Hematopoietic multipotent progenitor cell treated with erythropoietin and hydrocortisone succinate and interleukin-3 and kit ligand, for 4 days (in vitro differentiated cells): ENCODE data around the gene SLC28A1.
"Not testable (repeated sequence)": the region's sequence is repeated elsewhere in the genome, so short reads cannot be mapped to it uniquely, and the experiment has no call there.

Experiments used
- DNase-seq: peaks from one replicate; pipeline ENCODE4 v3.0.0-alpha.2; 2015

SLC28A1 gene

DNA sequence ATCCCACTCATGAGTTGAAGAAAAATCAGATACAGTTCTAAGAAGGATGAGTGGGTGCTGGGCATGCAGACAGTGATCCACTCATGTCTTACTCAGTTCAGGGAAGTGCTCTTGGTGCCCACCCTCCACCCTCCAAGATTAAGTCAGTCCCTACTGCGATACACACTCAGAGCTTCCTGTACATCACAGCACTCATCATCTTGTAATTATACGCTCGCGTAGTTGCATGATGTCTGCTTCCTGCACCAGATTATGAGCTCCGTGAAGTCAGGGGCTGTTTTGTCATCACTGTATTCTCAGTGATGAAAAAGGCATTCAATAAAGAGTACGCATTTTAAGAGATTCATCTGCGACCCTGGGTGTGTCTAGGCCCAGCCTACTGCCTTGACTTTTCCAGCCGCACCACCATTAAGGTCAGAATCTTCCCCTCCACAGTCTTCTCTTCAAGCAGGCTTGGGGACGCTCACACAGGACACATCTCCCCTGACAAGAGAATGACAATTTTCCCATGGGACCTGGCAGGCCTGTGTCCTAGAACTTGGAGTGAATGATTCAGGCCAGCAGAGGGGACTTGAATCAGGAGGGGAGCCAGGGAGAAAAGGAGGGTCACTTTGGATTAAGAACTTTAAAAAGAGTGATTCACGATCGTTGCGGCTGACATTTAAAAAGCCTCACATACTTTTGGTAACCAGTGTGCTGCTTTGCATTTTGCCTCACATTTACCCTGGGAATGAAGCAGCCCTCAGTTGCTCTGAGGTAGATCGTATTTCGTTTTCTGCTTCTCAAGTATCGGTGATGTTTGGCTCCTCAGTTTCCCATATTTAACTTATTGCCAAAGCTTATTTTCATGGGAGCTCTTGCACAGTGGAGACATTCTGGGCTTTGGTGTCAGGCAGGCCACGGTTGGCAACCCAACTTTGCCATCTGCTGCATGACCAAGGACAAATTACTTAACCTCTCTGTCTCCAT is 89.3 kb downstream of the SLC28A1 start:
- DNase-seq: no peak

DNA sequence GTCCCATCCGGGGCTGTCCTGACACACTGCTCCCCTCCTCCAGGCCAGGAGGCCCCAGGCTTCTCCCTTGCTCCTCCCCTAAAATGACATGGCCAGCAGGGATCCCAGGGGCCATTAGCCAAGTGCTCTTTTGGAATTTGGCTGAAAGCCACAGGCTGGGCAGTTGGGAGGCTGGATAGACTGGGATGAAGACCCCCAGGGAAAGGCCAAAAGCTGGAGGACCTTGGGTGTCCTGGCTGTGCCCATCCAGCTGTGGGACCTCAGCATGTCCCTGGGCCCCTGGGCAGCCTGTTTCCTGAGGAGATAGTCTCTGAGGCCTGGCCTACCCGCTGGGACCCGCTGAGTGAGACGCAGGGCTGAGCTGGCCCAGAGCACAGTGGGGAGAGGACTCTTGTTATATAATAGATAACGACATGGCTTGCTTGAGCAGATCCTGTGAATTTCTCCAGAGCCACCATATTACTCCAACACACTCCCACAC is 91.4 kb downstream of the SLC28A1 start:
- DNase-seq: no peak

DNA sequence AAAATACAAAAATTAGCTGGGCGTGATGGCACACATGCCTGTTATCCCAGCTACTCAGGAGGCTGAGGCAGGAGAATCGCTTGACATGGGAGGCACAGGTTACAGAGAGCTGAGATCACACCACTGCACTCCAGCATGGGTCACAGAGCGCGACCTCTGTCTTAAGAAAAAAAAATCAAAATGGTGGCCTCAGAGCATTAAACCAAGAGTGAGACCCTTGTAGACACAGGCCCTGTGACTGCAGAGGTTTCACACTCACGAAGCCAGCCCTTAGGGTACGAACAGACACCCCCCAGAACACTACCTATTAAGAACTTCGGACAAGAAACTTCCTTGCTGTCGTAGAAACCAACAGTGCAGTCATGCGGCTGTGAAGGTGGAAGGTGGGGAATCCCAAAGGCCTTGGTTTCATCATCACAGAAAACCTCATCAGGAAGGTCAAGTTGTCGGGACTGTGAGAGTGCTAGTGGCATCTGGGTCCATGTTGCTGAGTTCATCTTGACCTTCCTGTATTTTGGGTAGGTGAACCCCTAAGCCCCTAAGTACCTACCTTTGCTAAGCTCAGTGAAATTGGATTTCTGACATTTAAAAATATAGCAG is 92.4 kb downstream of the SLC28A1 start:
- no peak for DNase-seq

DNA sequence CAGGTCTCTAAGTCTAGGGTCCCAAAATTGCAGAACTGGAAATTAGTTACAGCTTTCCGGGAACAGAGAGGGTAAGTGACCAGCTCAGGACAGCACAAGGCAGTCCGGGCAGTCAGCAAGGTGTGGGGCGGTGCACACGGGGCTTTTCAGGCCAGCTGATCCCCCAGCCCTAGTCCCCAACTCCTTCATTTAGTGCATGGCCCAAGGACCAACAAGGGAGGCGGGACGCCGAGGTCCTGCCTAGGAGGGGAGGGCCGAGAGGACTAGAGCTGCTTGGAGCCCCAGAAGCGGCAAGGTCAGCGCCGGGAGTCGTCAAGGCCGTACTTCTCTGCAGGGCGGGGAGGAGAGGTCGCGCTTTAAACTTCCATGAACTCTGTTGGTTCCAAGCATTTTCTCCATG is 95.2 kb downstream of the SLC28A1 start:
- no peak for DNase-seq

DNA sequence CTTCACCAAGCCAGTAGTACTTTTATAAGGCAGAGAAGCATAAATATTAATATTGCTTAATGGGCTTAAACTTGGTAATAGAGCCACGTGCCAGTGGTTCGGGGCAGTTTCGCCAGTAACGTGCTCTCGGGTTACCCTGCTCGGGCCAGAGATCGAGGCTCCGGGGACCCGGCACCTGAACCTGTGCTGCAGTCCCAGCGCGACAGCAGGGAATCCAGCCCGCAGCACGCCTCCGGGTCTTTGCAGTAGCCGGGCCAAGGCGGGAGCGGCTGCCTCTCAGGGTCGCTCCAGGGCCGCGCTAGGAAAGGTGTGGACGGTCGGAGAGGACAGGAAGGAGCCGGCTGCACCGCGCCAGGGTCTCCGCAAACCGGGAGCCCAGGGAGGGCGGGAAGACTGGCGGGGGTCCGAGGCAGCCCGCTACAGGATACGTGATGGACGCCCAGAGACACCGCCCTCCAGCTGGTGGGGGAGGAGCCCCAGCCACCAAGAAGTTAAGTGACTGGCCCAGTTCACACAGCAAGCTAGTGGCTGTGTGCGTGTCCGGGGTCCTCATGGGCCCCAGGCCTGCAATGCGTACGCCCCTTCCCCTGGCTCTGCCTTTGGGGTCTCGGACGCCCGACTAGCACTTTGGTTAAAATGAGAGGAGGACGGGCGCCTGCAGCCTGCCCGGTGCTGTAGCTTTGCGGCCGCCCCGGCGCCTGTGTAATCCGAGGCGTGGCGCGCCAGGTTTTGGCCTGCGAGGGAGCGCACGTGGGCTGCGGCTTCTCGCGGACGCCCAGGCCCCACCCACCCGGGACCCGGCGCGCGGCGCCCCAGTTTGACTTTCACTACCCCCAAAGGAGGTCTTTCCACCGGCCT is 96.0 kb downstream of the SLC28A1 start:
- DNase-seq: peak; percentile 90

DNA sequence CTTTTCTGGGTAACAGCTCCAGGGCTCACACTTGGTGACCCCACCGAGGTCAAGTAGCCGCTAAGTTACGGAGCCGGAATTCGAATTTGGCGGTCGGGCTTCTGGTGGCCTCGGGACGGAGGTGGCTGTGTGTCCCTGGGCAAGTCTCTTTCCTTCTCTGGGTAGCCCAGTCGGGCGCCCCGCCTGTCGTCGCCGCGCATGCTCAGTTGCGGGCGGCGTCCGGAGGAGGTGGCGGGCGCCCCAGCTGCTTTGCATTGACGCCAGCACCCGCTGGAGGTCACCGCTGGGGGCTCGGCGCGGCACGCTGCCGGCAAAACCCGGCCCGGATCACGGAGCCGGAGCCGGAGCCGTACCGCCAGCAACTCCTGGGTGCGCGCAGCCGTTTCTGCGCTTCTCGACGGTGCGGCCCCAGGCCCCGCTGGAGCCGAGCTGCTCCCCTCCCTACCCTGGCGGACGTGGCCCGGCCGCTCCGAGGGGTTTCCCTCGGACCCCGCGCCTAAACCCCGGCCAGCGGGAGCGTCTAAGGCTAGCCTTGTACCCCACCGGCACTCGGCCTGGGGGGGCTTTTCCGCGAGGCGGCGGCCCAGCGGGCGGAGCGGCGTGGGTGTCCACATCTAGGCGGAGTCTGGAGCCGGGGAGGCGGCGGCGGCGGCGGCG is 96.7 kb downstream of the SLC28A1 start:
- DNase-seq: peak; percentile 97

DNA sequence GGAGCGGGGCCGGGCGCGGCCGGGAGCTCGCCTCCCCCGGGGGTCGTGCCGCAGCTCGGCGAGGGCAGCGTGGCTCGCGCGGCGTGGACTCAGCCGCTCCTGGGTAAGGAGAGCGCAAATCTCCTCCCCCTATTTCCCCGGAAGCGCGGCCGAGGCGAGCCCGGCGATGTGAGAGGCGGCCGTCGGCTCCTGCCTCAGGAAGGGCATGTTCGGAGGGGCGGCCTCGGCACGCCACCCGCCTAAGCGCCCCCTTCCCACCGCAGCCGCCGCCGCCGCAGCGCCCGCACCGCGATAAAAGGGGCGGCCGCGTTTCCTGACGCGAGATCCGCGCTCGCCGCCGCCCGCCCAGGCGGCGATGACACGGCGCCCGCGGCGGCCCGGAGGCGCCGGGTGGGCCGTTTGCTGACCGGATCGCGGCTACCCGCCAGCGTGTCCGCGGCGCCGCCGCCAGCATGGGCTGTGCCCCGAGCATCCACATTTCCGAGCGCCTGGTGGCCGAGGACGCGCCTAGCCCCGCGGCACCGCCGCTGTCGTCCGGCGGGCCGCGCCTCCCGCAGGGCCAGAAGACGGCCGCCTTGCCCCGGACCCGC is 97.3 kb downstream of the SLC28A1 start, which contains the start of gene PDE8A:
TSS of gene PDE8A (plus strand) at position 146 of the 590 bp plus-strand sequence. CDS start at position 453, 307 bp downstream.
- peak; percentile 53 for DNase-seq

DNA sequence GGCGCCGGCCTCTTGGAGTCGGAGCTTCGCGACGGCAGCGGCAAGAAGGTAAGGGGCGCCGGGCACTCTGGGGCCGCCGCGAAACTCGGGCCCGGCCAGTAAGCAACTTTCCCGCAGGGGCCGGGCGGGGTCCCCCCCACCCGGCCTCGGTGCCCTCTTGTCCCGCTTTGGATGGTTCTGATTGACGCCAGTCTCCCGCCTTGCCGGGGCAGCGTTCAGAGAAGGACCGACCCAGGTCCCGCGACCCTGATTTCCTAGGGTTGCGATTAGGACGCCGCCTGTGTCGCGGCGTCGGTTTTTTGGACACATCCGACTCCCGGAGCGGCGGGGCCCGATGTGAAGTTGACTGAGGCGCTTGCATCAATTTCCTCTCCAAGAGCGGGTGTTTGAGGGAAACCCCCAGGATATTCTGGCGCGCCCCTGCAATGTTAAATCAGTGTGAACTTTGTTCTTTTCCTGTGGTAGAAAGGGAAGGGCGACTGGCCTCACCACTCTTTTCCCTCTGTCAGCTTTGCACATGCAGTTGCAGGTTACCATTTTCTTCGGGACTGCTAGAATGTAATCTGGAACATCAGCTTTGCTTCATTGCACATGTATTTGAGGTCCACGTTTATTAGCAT is 97.9 kb downstream of the SLC28A1 start:
- DNase-seq: peak; percentile 26

DNA sequence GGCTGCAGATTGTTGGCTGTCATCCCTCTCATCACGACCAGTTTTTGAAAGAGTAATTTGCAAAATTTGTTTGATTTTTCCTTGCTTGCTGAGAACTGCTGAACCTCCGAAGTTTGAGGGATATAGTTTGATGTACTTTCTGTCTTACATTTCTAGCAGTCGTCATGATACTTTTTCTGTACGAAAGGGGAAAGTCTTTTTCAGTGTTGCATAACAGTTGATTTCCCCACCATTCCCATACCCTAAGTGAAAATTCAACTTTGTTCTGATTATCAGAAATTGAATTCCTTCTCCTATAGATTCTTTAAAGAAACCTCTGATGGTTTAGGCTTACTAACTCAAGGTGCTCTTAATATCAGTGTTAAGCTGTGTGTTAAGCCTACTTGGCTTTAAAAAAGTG is 98.8 kb downstream of the SLC28A1 start:
- no peak for DNase-seq

DNA sequence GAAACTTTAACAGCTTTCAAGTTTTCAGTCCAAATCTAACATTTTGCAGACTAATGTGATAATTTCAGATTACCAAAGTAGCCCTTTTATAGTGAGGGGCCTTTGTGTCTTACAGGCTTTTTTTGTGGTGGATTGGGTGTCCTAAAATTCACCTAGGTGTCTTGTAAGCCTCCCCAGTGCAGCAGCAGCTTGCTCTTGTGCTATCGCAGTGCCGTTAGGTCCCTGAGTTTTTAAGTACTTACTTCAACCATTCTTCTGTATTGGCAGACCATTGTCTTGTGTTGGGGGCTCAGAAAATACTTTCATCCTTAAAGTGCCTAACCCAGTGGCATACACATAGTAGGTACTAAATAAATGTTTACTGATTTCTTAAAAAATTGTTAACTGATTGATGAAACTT is 99.2 kb downstream of the SLC28A1 start:
- DNase-seq: no peak

DNA sequence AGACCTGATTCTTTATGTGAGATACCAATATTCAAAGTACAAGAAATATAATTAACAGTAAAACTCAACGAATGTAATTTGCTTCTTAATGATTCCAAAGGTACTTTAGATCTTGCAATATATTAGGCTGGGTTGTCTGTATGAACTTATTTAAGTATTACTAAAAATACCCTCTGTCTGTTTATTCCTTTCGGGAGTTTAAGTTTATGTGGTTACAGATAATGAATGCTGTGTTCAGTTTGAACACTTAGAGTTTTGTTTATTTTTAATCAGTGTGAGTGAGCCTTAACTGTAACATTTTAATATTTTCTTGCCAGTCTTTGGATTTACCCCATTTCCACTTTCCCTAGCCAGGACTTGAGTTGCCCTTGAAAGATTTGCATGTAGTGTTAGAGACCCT is 100.7 kb downstream of the SLC28A1 start:
- DNase-seq: no peak

DNA sequence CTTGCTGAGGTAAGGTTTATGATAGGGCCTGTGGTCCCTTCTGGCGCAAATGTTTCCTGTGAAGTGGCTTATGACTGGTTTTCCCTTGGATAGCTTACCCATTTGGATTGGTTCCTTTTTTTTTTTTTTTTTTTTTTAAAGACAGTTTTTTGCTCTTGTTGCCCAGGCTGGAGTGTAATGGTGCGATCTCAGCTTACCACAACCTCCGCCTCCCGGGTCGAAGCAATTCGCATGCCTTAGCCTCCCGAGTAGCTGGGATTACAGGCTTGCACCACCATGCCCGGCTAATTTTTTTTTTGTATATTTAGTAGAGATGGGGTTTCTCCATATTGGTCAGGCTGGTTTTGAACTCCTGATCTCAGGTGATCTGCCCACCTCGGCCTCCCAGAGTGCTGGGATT is 102.9 kb downstream of the SLC28A1 start:
- not testable (repeated sequence) for DNase-seq

DNA sequence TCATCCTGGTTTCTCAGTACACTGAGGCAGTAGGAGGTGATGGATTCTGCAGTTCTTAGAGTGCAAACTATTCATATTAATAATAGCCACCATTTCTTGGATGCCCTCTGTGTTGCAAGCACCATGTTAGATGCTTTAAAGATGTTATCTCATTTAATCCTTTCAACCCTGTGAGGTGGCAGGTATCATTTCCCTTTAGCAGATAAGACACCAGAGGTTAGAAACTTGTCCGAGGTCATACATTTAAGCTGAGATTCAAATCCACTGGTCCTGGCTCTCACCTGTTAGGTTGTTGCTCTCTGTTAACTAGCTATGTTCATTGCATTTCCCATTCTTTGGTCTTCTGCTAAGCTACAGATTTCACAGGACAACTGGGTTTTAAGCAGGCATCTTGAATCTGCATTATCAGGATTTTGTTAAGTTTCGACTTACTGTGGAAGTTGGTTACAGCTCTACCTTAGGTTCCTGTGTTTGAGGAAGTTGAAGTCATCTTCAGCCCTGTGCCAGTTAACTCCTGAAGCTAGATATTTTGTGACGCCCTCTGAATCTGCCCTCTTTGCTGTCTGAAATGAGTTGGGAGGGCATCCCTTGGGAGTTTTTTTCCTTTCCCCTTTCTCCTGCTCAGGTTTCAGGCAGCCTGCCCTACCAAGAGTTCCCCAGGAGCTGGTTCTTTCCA is 103.6 kb downstream of the SLC28A1 start:
- DNase-seq: no peak

DNA sequence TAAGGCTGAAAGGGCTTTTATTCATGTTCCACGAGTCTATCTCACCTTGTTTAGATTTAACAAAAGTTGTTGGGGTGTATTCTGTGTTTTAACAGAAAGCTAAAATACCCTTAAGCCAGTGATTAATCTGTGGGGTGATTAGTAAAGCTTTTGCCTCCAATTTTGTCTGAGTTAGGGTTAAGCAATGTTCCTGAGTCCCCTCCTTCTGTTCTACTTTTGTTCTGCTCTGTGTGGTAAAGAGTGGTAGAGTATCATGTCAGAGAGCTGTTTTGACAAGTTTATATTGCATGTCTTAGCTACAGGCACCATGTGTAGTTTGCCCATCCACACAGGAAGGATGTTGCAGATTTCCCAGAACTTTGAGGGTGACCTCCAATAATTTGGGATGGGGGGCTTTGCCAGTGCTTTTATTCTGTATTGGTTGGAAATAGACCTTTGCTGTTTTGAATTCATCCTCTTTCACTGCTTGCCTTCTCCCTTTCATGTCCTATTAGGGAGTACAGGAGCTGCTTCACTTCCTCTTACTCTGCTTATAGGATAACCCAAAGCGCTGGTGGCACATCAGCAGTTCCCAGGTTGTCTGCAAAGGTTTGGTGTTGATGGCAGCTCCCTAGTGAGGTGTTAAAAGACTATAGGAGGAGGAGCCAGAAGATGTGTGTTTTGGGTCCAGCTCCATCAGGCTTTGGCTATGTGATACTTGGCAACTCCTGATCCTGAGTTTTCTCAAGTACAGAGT is 104.6 kb downstream of the SLC28A1 start:
- no peak for DNase-seq

DNA sequence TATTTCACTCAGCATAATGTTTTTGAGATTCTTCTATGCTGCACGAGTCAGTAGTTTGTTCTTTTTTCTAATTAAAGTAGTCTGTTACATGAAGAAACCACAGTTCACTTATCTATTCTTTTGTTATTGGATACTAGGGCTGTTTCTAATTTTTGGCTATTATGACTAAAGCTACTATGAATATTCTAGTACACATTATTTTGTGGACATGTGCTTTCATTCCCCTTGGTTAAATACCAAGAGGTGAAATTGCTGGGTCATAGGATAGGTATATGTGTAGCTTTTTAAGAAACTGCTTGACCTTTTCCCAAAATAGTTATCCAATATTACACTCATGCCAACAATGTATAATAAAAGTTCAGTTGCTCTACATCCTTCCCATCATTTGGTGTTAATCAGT is 106.0 kb downstream of the SLC28A1 start:
- no peak for DNase-seq

DNA sequence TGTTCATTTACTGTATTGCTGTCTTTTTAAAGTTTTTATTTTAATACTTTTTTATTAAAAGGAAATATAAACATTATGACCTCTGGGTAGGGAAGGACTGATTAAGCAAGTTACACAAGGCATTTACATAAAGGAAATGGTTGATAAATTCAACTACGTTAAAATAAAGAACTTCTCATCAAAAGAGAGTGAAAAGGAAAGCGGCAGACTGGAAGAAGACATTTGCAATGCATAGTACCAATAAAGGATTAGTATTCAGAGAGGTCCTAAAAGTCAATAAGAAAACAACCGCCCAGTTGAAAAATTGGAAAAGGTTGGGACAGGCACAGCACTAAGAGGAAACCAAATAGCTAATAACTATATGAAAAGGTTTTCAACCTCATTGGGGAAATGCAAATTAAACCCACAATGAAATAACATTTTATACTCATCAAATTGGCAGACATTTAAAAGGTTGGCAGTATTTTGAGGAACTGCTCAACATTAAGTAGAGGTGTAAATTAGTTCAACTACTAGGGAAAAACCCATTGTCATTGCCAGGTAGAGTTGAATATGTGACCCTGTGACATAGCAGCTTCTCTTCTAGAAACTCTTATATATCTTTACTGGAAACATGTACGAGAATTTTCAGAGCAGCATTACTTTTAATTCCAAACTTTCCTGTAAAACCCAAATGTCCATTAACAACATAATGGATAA is 106.7 kb downstream of the SLC28A1 start:
- no peak for DNase-seq

DNA sequence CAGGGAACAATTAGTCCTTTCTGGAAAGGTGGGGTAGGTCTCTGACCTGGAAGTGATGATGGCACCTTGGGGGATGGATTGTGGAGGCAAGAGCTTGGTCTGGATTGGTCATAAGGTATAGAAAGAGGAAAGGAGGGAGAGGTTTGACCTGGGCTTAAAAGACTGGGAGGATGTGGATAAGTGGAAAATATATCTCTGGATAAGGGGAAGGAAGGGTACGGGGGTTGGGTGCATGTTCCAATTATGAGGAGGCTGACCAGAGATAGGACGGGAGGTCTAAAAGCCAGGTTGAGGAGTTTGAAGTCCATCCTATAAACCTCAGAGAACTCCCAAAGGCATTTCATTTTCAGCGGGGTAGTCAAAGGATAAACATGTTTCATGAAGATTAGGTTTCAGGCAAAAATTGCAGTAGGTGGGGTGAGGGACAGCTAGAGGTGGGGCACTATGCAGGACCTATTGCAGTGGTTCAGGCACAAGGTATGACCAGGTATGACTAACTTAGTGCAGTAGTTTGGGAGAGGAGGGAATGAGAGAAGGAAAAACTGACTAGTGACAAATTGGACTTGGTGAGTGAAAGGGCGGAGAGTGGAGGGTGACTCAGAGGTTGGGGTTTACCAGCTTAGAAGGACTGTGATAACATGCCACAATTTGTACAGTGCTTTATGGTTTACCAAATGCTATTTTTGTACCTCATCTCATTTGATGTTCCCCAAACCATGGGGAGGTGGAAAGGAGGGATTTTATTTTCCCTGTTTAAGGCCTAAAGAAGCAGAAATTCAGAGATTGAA is 107.9 kb downstream of the SLC28A1 start:
- DNase-seq: peak; percentile 59
